Neural cell (in vitro differentiated cells): Measurements from ENCODE around the gene MAEA. TPM values are rescaled to one million over a fixed set of nuclear protein-coding genes. Genes with fewer than 3 reads are reported as not detected.

ENCODE experiments used
- H2AFZ ChIP-seq: fragments of 200-600, 300-800 bp; sonication (generic), shearing (Covaris generic); 2 replicates; pipeline ENCODE4 v1.6.0; 2014; ENCODE audit warnings: low read depth, mild to moderate bottlenecking, antibody characterized with exemption, low read length, moderate library complexity
- H3F3A ChIP-seq: fragments of 200-600 bp; shearing (Covaris generic); 2 replicates; pipeline ENCODE4 v1.6.1; 2016; ENCODE audit warnings: mild to moderate bottlenecking, moderate library complexity, mixed read lengths, antibody characterized with exemption, low read length; ENCODE audit not compliant: insufficient read depth, poor library complexity, severe bottlenecking
- H3K27ac ChIP-seq: fragments of 200-600, 300-800 bp; sonication (generic), shearing (Covaris generic); 2 replicates; pipeline ENCODE4 v1.5.1; 2014; ENCODE audit warnings: mild to moderate bottlenecking, low read length, moderate library complexity
- H3K27me3 ChIP-seq: fragments of 300-800, 200-600 bp; sonication (generic), shearing (Covaris generic); 2 replicates; pipeline ENCODE4 v1.6.0; 2014; ENCODE audit warnings: mild to moderate bottlenecking, low read depth, low read length, moderate library complexity; ENCODE audit not compliant: insufficient read depth
- H3K36me3 ChIP-seq: fragments of 300-800, 200-600 bp; sonication (generic), shearing (Covaris generic); 2 replicates; pipeline ENCODE4 v1.5.1; 2014; ENCODE audit warnings: mild to moderate bottlenecking, antibody characterized with exemption, low read length, moderate library complexity; ENCODE audit not compliant: insufficient read depth
- H3K4me2 ChIP-seq: fragments of 300-800, 200-600 bp; sonication (generic), shearing (Covaris generic); 2 replicates; pipeline ENCODE4 v1.6.0; 2014; ENCODE audit warnings: mild to moderate bottlenecking, low read length
- H3K4me3 ChIP-seq: fragments of 300-800, 200-600 bp; sonication (generic), shearing (Covaris generic); 2 replicates; pipeline ENCODE4 v1.5.1; 2014; ENCODE audit warnings: mild to moderate bottlenecking, low read length, moderate library complexity
- H3K79me2 ChIP-seq: fragments of 200-600 bp; shearing (Covaris generic); replicated peaks from 2 replicates; pipeline ENCODE4 v1.6.0; 2014; ENCODE audit warnings: mild to moderate bottlenecking, low read length, moderate library complexity; ENCODE audit not compliant: insufficient read depth
- H3K9ac ChIP-seq: fragments of 300-800, 200-600 bp; sonication (generic), shearing (Covaris generic); 2 replicates; pipeline ENCODE4 v1.6.1; 2016; ENCODE audit warnings: mild to moderate bottlenecking, low read length, mixed read lengths
- H3K9me2 ChIP-seq: fragments of 200-600 bp; shearing (Covaris generic); 2 replicates; pipeline ENCODE4 v1.6.1; 2016; ENCODE audit warnings: mild to moderate bottlenecking, low read length, mixed read lengths; ENCODE audit not compliant: insufficient read depth
- H3K9me3 ChIP-seq: fragments of 200-600, 300-800 bp; sonication (generic), shearing (Covaris generic); 2 replicates; pipeline ENCODE4 v1.6.1; 2016; ENCODE audit warnings: mild to moderate bottlenecking, mixed run types, low read length, moderate library complexity, mixed read lengths
- H4K20me1 ChIP-seq: fragments of 200-600 bp; shearing (Covaris generic); 2 replicates; pipeline ENCODE4 v1.6.1; 2016; ENCODE audit warnings: mild to moderate bottlenecking, mixed run types; ENCODE audit not compliant: insufficient read depth
- CTCF ChIP-seq: fragments of 450-650 bp; IDR thresholded peaks from 2 replicates; pipeline ENCODE4 v1.5.1; 2014; ENCODE audit warnings: antibody characterized with exemption, mild to moderate bottlenecking, moderate library complexity; ENCODE audit not compliant: poor library complexity, severe bottlenecking
- EP300 ChIP-seq: fragments of 450-650 bp; conservative IDR thresholded peaks from 2 replicates; pipeline ENCODE4 v1.6.1; 2014; ENCODE audit warnings: antibody characterized with exemption, mild to moderate bottlenecking, moderate library complexity; ENCODE audit not compliant: poor library complexity, severe bottlenecking
- EZH2 ChIP-seq: fragments of 200-600, 300-800 bp; shearing (Covaris generic), sonication (generic); IDR thresholded peaks from 2 replicates; pipeline ENCODE4 v1.6.1; 2014; ENCODE audit warnings: antibody characterized with exemption, low read length, borderline replicate concordance, mild to moderate bottlenecking; ENCODE audit not compliant: insufficient read depth, poor library complexity, severe bottlenecking
- MXI1 ChIP-seq: fragments of 450-650 bp; conservative IDR thresholded peaks from 2 replicates; pipeline ENCODE4 v1.6.1; 2014; ENCODE audit warnings: antibody characterized with exemption, mild to moderate bottlenecking; ENCODE audit not compliant: poor library complexity, severe bottlenecking
- POLR2AphosphoS5 ChIP-seq: IDR thresholded peaks from 2 replicates; pipeline ENCODE4 v1.6.1; 2012
- RAD21 ChIP-seq: fragments of 450-650 bp; conservative IDR thresholded peaks from 2 replicates; pipeline ENCODE4 v1.6.1; 2014; ENCODE audit warnings: antibody characterized with exemption, mild to moderate bottlenecking, moderate library complexity
- REST ChIP-seq: IDR thresholded peaks from 2 replicates; pipeline ENCODE4 v1.6.1; 2012; ENCODE audit warnings: borderline replicate concordance
- SMC3 ChIP-seq: fragments of 450-650 bp; conservative IDR thresholded peaks from 2 replicates; pipeline ENCODE4 v1.6.1; 2014; ENCODE audit warnings: antibody characterized with exemption, mild to moderate bottlenecking, moderate library complexity; ENCODE audit not compliant: poor library complexity
- TAF1 ChIP-seq: IDR thresholded peaks from 2 replicates; pipeline ENCODE4 v1.6.1; 2012; ENCODE audit warnings: low read depth
- polyA plus RNA-seq: library from polyadenylated mRNA; depleted of rRNA; stranded (reverse); fragments of >200 nt; gene quantifications from 2 replicates; pipeline ENCODE4 v1.2.3, GENCODE V29; 2014

The MAEA gene
- polyA plus RNA-seq, 1 donor from 2014 or later = 106 TPM

- Histone ChIP-seq H3K36me3 (peaks cover 8% of the 10 kb centered on the region), H3K27me3 (no peaks in the 10 kb centered on the region), H3K9ac (no peak overlapping the region), H3K27ac (no peak overlapping the region), H3K4me3 (no peak overlapping the region), H3K4me2 (no peak overlapping the region), H3K9me3 (no peaks in the 10 kb centered on the region), H3F3A (no peaks in the 10 kb centered on the region), H3K9me2 (no peaks in the 10 kb centered on the region), H4K20me1 (no peaks in the 10 kb centered on the region), H2AFZ (no peak overlapping the region), H3K79me2 (no peaks in the 10 kb centered on the region)
- TF ChIP-seq MXI1 (no peak), SMC3 (no peak), REST (no peak), EZH2 (no peak), TAF1 (no peak), POLR2AphosphoS5 (no peak), CTCF (no peak), EP300 (no peak), RAD21 (no peak)
Measured at GRCh38 chr4:1321486-1321885, 31.8 kb downstream of the MAEA start.

- no peaks in the 10 kb centered on the region for H3F3A ChIP-seq
- no peaks in the 10 kb centered on the region for H3K9me3 ChIP-seq
- H3K9me2 ChIP-seq = no peaks in the 10 kb centered on the region
- H3K4me3 ChIP-seq = no peak overlapping the region
- no peak overlapping the region for H3K9ac ChIP-seq
- no peaks in the 10 kb centered on the region for H3K27me3 ChIP-seq
- H2AFZ ChIP-seq = no peak overlapping the region
- TF ChIP-seq RAD21 = no peak
- no peak for TF ChIP-seq EP300
- no peaks in the 10 kb centered on the region for H4K20me1 ChIP-seq
- H3K27ac ChIP-seq = no peak overlapping the region
- no peaks in the 10 kb centered on the region for H3K79me2 ChIP-seq
- no peak overlapping the region for H3K4me2 ChIP-seq
- peaks cover 8% of the 10 kb centered on the region for H3K36me3 ChIP-seq
Measured at GRCh38 chr4:1321946-1322650, 32.4 kb downstream of the MAEA start.
